LNCaP clone FGC (cell line): ENCODE measurements around the gene SLAMF9.

Experiments
- DNase-seq: peaks from one replicate; pipeline ENCODE4 v3.0.0-alpha.2; 2011; ENCODE audit warnings: low read depth
- H3K4me3 ChIP-seq: 2 replicates; pipeline ENCODE4 v1.5.1; 2011; ENCODE audit warnings: mild to moderate bottlenecking, low read depth, low read length, control low read depth
- TF ChIP-seq, protein P1 (sequence below): IDR thresholded peaks from 2 replicates; pipeline ENCODE4 v1.5.1; 2012; ENCODE audit warnings: mild to moderate bottlenecking; ENCODE audit not compliant: control insufficient read depth, insufficient read depth; ENCODE audit errors: extremely low read depth

The SLAMF9 gene

DNA sequence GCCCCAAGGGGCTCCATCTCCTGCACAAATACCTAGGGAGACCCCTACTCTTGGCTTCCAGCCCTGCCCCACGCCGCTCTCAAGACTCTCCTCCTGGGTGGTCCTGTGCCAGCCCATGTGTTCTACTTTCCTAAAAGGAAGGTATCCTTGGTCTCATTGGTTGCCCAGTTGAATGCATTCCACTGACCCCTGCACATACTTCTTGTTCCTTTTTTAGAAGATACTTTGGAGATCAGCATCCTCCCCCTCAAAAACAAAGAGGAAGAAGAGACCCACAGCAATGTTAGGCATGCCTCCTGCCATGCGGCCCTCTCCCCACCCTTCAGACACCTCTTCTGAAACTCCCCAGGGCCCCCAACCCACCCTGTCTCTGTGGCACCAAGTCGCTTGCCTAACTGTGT is 4.1 kb downstream of the SLAMF9 start:
- H3K4me3 ChIP-seq = no peak overlapping the region
- TF ChIP-seq, protein P1, sequence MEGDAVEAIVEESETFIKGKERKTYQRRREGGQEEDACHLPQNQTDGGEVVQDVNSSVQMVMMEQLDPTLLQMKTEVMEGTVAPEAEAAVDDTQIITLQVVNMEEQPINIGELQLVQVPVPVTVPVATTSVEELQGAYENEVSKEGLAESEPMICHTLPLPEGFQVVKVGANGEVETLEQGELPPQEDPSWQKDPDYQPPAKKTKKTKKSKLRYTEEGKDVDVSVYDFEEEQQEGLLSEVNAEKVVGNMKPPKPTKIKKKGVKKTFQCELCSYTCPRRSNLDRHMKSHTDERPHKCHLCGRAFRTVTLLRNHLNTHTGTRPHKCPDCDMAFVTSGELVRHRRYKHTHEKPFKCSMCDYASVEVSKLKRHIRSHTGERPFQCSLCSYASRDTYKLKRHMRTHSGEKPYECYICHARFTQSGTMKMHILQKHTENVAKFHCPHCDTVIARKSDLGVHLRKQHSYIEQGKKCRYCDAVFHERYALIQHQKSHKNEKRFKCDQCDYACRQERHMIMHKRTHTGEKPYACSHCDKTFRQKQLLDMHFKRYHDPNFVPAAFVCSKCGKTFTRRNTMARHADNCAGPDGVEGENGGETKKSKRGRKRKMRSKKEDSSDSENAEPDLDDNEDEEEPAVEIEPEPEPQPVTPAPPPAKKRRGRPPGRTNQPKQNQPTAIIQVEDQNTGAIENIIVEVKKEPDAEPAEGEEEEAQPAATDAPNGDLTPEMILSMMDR = no peak
- DNase-seq = no peak

DNA sequence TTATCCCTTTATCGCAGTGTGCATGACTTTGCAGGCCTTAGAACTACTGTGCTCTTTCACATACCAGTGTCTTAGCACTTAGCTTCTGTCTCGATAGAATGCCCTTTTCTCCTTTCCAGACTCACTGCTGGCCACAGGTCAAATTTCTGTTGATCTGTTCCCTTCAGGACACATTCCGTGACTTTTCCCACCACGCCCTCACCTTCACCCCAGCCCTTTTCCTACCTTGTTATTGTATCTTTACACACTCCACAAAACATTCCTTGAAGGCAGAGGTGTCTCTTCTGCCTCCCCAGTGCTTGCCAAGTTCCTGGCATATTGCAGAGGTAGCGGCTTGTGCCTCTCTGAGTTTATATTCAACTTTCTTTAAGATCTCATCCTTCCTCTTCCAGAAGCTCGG is 4.9 kb downstream of the SLAMF9 start:
- H3K4me3 ChIP-seq = no peak overlapping the region
- TF ChIP-seq, protein P1 = no peak
- no peak for DNase-seq

DNA sequence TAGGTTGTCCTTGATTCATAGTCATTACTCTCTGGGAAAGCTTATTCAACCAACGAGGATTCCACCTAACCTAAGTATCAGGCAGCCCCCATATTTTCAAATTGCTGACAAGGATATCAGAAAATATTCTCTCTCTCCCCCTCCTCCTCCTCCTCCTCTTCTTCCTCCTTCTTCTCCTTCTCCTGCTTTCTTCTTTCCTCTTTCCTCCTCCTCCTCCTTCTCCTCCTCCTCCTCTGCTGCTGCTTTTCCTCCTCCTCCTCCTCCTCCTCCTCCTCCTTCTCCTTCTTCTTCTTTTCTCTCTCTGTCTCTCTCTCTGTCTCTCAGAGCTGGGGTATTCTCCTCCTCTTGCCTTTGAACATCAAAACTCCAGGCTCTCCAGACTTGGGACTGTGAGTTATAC is 6.1 kb downstream of the SLAMF9 start:
- TF ChIP-seq, protein P1 = no peak
- DNase-seq = no peak

GRCh38 chr1:159946242-159947187 is 7.5 kb downstream of the SLAMF9 start:
- H3K4me3 ChIP-seq = peak overlapping the region; percentile 50
- DNase-seq = no peak
- TF ChIP-seq, protein P1 = no peak

More for the DNA sequence above, 6.1 kb downstream of the SLAMF9 start:
- no peak overlapping the region for H3K4me3 ChIP-seq

DNA sequence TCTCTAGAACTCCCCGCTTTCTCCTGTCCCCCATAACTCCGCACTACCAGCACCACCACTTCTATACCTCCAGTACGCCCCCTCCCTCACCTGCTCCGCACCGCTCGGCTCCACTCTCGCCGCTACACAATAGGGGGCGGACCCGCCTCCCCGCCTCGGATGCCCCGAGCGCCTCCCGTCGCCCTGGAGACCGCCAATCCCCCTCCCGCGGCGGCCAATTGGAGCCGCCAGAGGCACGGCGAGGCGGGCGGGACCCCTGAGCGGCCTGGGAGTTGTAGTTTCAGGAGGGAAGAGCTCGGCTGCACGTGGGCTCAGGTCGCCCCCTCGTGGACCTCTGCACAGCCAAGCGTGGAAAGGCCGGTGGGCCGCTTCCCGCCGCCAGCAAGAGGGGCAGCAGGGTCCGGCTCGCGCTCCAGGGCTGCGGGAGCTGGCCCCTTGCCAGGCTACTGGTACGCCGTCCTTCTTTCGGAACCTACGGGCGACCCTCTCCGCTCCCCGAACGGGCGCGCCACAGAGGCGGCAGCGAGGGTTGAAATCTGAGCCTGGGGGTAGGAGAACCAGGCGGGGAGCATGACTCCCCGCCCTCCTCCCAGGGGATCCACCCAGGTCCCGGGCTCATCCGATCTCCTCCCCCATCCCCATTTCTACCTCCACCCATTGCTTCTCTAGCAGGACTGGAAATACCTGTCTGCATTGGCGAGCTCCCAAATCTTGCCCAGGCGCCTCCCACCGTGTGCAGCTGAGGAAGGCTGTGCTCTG is 8.4 kb downstream of the SLAMF9 start, which contains the start of gene IGSF9:
Gene IGSF9 (minus strand): TSS at position 131 of the 759 bp plus-strand sequence. CDS start 2,159 bp downstream, outside the sequence.
- DNase-seq = peak; percentile 96
- TF ChIP-seq, protein P1 = peak; percentile 69
- H3K4me3 ChIP-seq = peak within 1 kb of the TSS; percentile 50

DNA sequence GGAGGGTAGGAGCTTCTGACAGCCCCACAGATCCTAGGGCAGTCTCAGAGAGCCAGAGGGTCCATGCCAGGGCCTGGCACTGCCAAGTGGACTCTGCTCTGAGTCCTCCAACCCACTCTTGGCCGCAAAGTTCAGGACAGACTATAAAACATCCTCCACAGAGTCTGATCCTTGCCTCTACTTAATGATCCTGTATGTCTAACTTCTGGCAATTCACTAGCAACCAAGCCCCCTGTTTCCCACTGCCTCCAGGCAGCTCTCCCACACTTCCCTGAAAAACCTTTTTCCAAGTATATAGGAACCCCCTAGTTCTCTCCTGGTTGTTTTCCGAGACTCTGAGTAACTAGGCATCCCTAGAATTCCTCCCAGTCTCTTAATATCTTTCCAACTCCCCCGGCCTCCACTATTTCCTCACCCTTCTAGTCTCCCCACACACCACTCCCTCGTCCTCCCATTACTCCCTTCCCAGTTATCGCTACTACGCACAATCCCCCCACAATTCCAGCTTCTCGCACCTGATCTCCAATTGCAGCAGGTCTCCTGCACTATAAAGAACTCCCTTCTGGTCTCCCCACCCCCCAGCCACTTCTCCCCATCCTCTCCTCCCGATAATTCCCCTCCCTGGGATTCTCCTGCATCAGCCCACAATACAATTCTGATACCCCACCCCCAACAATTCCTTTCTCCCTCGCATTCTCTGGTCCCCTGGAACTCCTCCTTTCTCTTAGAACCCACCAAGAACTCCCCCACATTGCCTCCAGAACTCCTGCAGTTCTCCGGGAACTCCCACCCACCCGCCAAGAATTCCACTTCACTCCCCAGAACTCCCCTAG is 9.2 kb downstream of the SLAMF9 start:
- peak overlapping the region; percentile 50 for H3K4me3 ChIP-seq
- TF ChIP-seq, protein P1 = no peak
- no peak for DNase-seq
